NB4 (cell line): Measurements from ENCODE around the gene MINDY4.

Source experiments
- POLR2A ChIP-seq: IDR thresholded peaks from 2 replicates; pipeline ENCODE4 v1.6.1; 2011; ENCODE audit warnings: mild to moderate bottlenecking; ENCODE audit not compliant: insufficient read length; ENCODE audit errors: extremely low read depth
- TF ChIP-seq, protein P1 (sequence below): IDR thresholded peaks from one replicate; pipeline ENCODE4 v1.5.1; 2012; ENCODE audit warnings: low read depth, low read length
- TF ChIP-seq, protein P2 (sequence below): IDR thresholded peaks from 2 replicates; pipeline ENCODE4 v1.6.1; 2011; ENCODE audit warnings: low read depth, low read length

DNA sequence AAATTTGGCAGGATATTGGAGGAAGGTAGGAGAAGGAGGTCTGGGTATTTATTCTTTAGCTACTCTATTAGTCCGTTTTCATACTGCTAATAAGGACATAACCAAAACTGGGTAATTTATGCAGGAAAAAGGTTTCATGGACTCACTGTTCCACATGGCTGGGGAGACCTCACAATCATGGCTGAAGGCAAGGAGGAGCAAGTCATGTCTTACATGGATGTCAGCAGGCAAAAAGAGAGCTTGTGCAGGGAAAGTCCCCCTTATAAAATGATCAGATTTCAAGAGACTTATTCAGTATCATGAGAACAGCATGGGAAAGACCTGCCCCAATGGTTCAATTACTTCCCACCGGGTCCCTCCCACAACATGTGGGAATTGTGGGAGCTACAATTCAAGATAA lies 21.2 kb upstream of the MINDY4 start:
- TF ChIP-seq, protein P1, sequence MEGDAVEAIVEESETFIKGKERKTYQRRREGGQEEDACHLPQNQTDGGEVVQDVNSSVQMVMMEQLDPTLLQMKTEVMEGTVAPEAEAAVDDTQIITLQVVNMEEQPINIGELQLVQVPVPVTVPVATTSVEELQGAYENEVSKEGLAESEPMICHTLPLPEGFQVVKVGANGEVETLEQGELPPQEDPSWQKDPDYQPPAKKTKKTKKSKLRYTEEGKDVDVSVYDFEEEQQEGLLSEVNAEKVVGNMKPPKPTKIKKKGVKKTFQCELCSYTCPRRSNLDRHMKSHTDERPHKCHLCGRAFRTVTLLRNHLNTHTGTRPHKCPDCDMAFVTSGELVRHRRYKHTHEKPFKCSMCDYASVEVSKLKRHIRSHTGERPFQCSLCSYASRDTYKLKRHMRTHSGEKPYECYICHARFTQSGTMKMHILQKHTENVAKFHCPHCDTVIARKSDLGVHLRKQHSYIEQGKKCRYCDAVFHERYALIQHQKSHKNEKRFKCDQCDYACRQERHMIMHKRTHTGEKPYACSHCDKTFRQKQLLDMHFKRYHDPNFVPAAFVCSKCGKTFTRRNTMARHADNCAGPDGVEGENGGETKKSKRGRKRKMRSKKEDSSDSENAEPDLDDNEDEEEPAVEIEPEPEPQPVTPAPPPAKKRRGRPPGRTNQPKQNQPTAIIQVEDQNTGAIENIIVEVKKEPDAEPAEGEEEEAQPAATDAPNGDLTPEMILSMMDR = no peak
- TF ChIP-seq POLR2A = no peak
- TF ChIP-seq, protein P2, sequence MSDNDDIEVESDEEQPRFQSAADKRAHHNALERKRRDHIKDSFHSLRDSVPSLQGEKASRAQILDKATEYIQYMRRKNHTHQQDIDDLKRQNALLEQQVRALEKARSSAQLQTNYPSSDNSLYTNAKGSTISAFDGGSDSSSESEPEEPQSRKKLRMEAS = no peak
